NCI-H82 treated with DMSO at 0.1 percent for 48 hours (cell line): ENCODE results near the gene ZCCHC17.

Source experiments
- DNase-seq: peaks from one replicate; lab custom pipeline; 2025; ENCODE audit not compliant: unreplicated experiment; lab: John Stamatoyannopoulos, UW

ZCCHC17 gene

GRCh38 chr1:31389616-31390015 is 92.8 kb downstream of the ZCCHC17 start:
- no peak for DNase-seq

- DNase-seq, result no peak
Observed at GRCh38 chr1:31390071-31390470, 93.2 kb downstream of the ZCCHC17 start.

GRCh38 chr1:31393463-31393862 is 96.6 kb downstream of the ZCCHC17 start:
- no peak for DNase-seq

- DNase-seq, result peak; percentile 56
Observed at GRCh38 chr1:31394584-31395193, 97.9 kb downstream of the ZCCHC17 start.

GRCh38 chr1:31396633-31397351 is 100.0 kb downstream of the ZCCHC17 start:
- DNase-seq, result no peak

GRCh38 chr1:31397360-31398095 is 100.7 kb downstream of the ZCCHC17 start:
- no peak for DNase-seq

GRCh38 chr1:31398246-31398645 is 101.4 kb downstream of the ZCCHC17 start:
- DNase-seq, result no peak

GRCh38 chr1:31399976-31400375 is 103.1 kb downstream of the ZCCHC17 start:
- DNase-seq, result no peak

- DNase-seq, result no peak
Observed at GRCh38 chr1:31400393-31400792, 103.6 kb downstream of the ZCCHC17 start.

- DNase-seq, result no peak
Observed at GRCh38 chr1:31401241-31401640, 104.4 kb downstream of the ZCCHC17 start.

GRCh38 chr1:31405578-31406245 is 108.9 kb downstream of the ZCCHC17 start:
- DNase-seq, result no peak

GRCh38 chr1:31407029-31407626 is 110.3 kb downstream of the ZCCHC17 start:
- DNase-seq, result no peak

- DNase-seq, result no peak
Observed at GRCh38 chr1:31408788-31409318, 112.0 kb downstream of the ZCCHC17 start.

- DNase-seq, result no peak
Observed at GRCh38 chr1:31409946-31410858, 113.4 kb downstream of the ZCCHC17 start.

- no peak for DNase-seq
Observed at GRCh38 chr1:31410871-31411270, 114.0 kb downstream of the ZCCHC17 start.

- DNase-seq, result peak; percentile 45
Observed at GRCh38 chr1:31412205-31412604, 115.4 kb downstream of the ZCCHC17 start.

- no peak for DNase-seq
Observed at GRCh38 chr1:31412732-31413404, 116.0 kb downstream of the ZCCHC17 start, which contains the start of gene SERINC2. SERINC2 (plus strand) TSS chr1:31413213; CDS start chr1:31413266, 53 bp downstream.

- no peak for DNase-seq
Observed at GRCh38 chr1:31413405-31414001, 116.7 kb downstream of the ZCCHC17 start.
